CD4-positive, alpha-beta T cell treated with Interleukin-17A for 1 hour (primary cell): ENCODE data around the gene TRMT2A.

Experiments used
- DNase-seq: peaks from one replicate; pipeline ENCODE4 v3.0.0-alpha.2; 2020

TRMT2A gene

GRCh38 chr22:20105456-20106204 is 11.4 kb downstream of the TRMT2A start:
- no peak for DNase-seq

GRCh38 chr22:20102203-20102780 is 14.7 kb downstream of the TRMT2A start:
- no peak for DNase-seq

GRCh38 chr22:20101638-20102037 is 15.4 kb downstream of the TRMT2A start:
- DNase-seq = no peak

- DNase-seq = no peak
These were observed 17.8 kb downstream of the TRMT2A start for GRCh38 chr22:20099099-20099711.

GRCh38 chr22:20096574-20097420 is 20.2 kb downstream of the TRMT2A start:
- no peak for DNase-seq

GRCh38 chr22:20095521-20095920 is 21.5 kb downstream of the TRMT2A start:
- no peak for DNase-seq

- DNase-seq = no peak
These were observed 22.7 kb downstream of the TRMT2A start for GRCh38 chr22:20094197-20094807.

- no peak for DNase-seq
These were observed 23.4 kb downstream of the TRMT2A start for GRCh38 chr22:20093418-20094196.

- DNase-seq = no peak
These were observed 24.6 kb downstream of the TRMT2A start for GRCh38 chr22:20092477-20092854.

- DNase-seq = peak; percentile 40
These were observed 25.1 kb downstream of the TRMT2A start for GRCh38 chr22:20091690-20092476.

- DNase-seq = no peak
These were observed 26.2 kb downstream of the TRMT2A start for GRCh38 chr22:20090730-20091240.

- no peak for DNase-seq
These were observed 26.9 kb downstream of the TRMT2A start for GRCh38 chr22:20089977-20090729.

- DNase-seq = no peak
These were observed 27.6 kb downstream of the TRMT2A start for GRCh38 chr22:20089226-20089976.

- DNase-seq = no peak
These were observed 28.8 kb downstream of the TRMT2A start for GRCh38 chr22:20088263-20088648.

GRCh38 chr22:20087319-20088262 is 29.4 kb downstream of the TRMT2A start:
- DNase-seq = peak; percentile 16

- no peak for DNase-seq
These were observed 30.3 kb downstream of the TRMT2A start for GRCh38 chr22:20086763-20087162.

- no peak for DNase-seq
These were observed 30.9 kb downstream of the TRMT2A start for GRCh38 chr22:20086101-20086599.

- no peak for DNase-seq
These were observed 31.4 kb downstream of the TRMT2A start for GRCh38 chr22:20085651-20086050.
